Measurements from ENCODE around the gene MAIP1.
A peak's percentile ranks its signal among the peaks of the same experiment; 100 is the strongest.
"Not testable (repeated sequence)": the region's sequence is repeated elsewhere in the genome, so short reads cannot be mapped to it uniquely, and the experiment has no call there.

The MAIP1 gene

GRCh38 chr2:199955339-199956061 is at the start of gene MAIP1, which contains the start of gene TYW5:
Gene MAIP1 (plus strand): TSS chr2:199955582. CDS start chr2:199955799, 217 bp downstream.
Gene TYW5 (minus strand): TSS chr2:199955491. CDS start chr2:199955470, 21 bp downstream.
- TF ChIP-seq CTCF (IDR thresholded peaks at IDR 0.05; ENCODE audit: low read depth, low read length, missing control alignments) = peak; percentile 48
- Histone ChIP-seq H3K36me3 (replicated peaks) (peaks cover 10% of the 10 kb centered on the region), H3K27me3 (replicated peaks) (no peaks in the 10 kb centered on the region), H3K4me3 (ENCODE audit: low read depth, low read length) (peak within 1 kb of the TSS; percentile 94), H3K27ac (peak within 1 kb of the TSS; percentile 91)
- peak; percentile 74 for DNase-seq
- in situ Hi-C loops (cut with HindIII; ENCODE audit: low pct_ligation_motif_present, low sequenced_read_pairs) = no loop called here

- Histone ChIP-seq H3K27ac (no peak overlapping the region), H3K27me3 (replicated peaks) (no peaks in the 10 kb centered on the region), H3K36me3 (replicated peaks) (no peaks in the 10 kb centered on the region), H3K4me3 (ENCODE audit: low read depth, low read length) (no peak overlapping the region)
- no peak for TF ChIP-seq CTCF (IDR thresholded peaks at IDR 0.05; ENCODE audit: low read depth, low read length, missing control alignments)
- no peak for DNase-seq
- in situ Hi-C loops (cut with HindIII; ENCODE audit: low pct_ligation_motif_present, low sequenced_read_pairs) = no loop called here
Observed at GRCh38 chr2:199907008-199907714, 48.2 kb upstream of the MAIP1 start.

GRCh38 chr2:199910338-199911051 is 44.9 kb upstream of the MAIP1 start:
- Histone ChIP-seq H3K4me3 (ENCODE audit: low read depth, low read length) (peak overlapping the region; percentile 35), H3K27me3 (replicated peaks) (no peaks in the 10 kb centered on the region), H3K27ac (peak overlapping the region; percentile 4), H3K36me3 (replicated peaks) (no peaks in the 10 kb centered on the region)
- no peak for DNase-seq
- no peak for TF ChIP-seq CTCF (IDR thresholded peaks at IDR 0.05; ENCODE audit: low read depth, low read length, missing control alignments)
- in situ Hi-C loops (cut with HindIII; ENCODE audit: low pct_ligation_motif_present, low sequenced_read_pairs) = no loop called here

- no peak for TF ChIP-seq CTCF (IDR thresholded peaks at IDR 0.05; ENCODE audit: low read depth, low read length, missing control alignments)
- Histone ChIP-seq H3K36me3 (replicated peaks) (no peaks in the 10 kb centered on the region), H3K27ac (peak within 1 kb of the TSS; percentile 75), H3K27me3 (replicated peaks) (no peaks in the 10 kb centered on the region), H3K4me3 (ENCODE audit: low read depth, low read length) (peak within 1 kb of the TSS; percentile 77)
- in situ Hi-C loops (cut with HindIII; ENCODE audit: low pct_ligation_motif_present, low sequenced_read_pairs) = no loop called here
- DNase-seq = peak; percentile 97
Observed at GRCh38 chr2:199911052-199911876, 44.1 kb upstream of the MAIP1 start, which contains the start of gene C2orf69. Gene C2orf69 (plus strand): TSS chr2:199911293. CDS start chr2:199911439, 146 bp downstream.

GRCh38 chr2:199911877-199912161 is 43.6 kb upstream of the MAIP1 start:
- H3K4me3 ChIP-seq (ENCODE audit: low read depth, low read length) = peak overlapping the region; percentile 77
- no peak for TF ChIP-seq CTCF (IDR thresholded peaks at IDR 0.05; ENCODE audit: low read depth, low read length, missing control alignments)
- peak overlapping the region; percentile 75 for H3K27ac ChIP-seq
- in situ Hi-C loops (cut with HindIII; ENCODE audit: low pct_ligation_motif_present, low sequenced_read_pairs) = no loop called here
- peaks cover under 1% of the 10 kb centered on the region for H3K36me3 ChIP-seq (replicated peaks)
- no peak for DNase-seq
- no peaks in the 10 kb centered on the region for H3K27me3 ChIP-seq (replicated peaks)

GRCh38 chr2:199912553-199913114 is 42.7 kb upstream of the MAIP1 start:
- in situ Hi-C loops (cut with HindIII; ENCODE audit: low pct_ligation_motif_present, low sequenced_read_pairs); DNase-seq; H3K27me3 ChIP-seq (replicated peaks); H3K27ac ChIP-seq; H3K36me3 ChIP-seq (replicated peaks): not testable (repeated sequence)
- peak overlapping the region; percentile 77 for H3K4me3 ChIP-seq (ENCODE audit: low read depth, low read length)

All from brain microvascular endothelial cell (primary cell).